GM12875 (cell line): Measurements from ENCODE around the gene SIGLEC12.
"Not testable (repeated sequence)": the region's sequence is repeated elsewhere in the genome, so short reads cannot be mapped to it uniquely, and the experiment has no call there.

Experiments
- H3K4me3 ChIP-seq: one replicate; pipeline ENCODE4 v1.5.1; 2011; ENCODE audit warnings: low read depth, low read length, control low read depth
- CTCF ChIP-seq: IDR thresholded peaks from 2 replicates; pipeline ENCODE4 v1.5.1; 2011; ENCODE audit warnings: low read depth, mild to moderate bottlenecking, control low read depth, inconsistent platforms, low read length, moderate library complexity, borderline replicate concordance; ENCODE audit not compliant: insufficient read depth

SIGLEC12 gene

GRCh38 chr19:51458051-51458645 lies 43.5 kb downstream of the SIGLEC12 start, which contains the start of gene SIGLEC8:
TSS of gene SIGLEC8 (minus strand) at chr19:51458454. CDS start at chr19:51458387, 67 bp downstream.
- H3K4me3 ChIP-seq, result no peak within 1 kb of the TSS
- no peak for TF ChIP-seq CTCF

- no peak overlapping the region for H3K4me3 ChIP-seq
- no peak for TF ChIP-seq CTCF
Measured at GRCh38 chr19:51457351-51458013, 44.1 kb downstream of the SIGLEC12 start.

- H3K4me3 ChIP-seq, result no peak overlapping the region
Measured at GRCh38 chr19:51456541-51457290, 44.9 kb downstream of the SIGLEC12 start.

GRCh38 chr19:51450730-51451307 lies 50.8 kb downstream of the SIGLEC12 start:
- H3K4me3 ChIP-seq, result no peak overlapping the region
- TF ChIP-seq CTCF, result no peak

More at GRCh38 chr19:51456541-51457290, 44.9 kb downstream of the SIGLEC12 start:
- TF ChIP-seq CTCF, result no peak

GRCh38 chr19:51448411-51449016 lies 53.1 kb downstream of the SIGLEC12 start:
- no peak for TF ChIP-seq CTCF
- no peak overlapping the region for H3K4me3 ChIP-seq

- no peak for TF ChIP-seq CTCF
- no peak overlapping the region for H3K4me3 ChIP-seq
Measured at GRCh38 chr19:51448011-51448410, 53.6 kb downstream of the SIGLEC12 start.

GRCh38 chr19:51447510-51447909 lies 54.1 kb downstream of the SIGLEC12 start:
- not testable (repeated sequence) for H3K4me3 ChIP-seq
